ENCODE data around the gene ST6GAL1.

ST6GAL1 gene

GRCh38 chr3:187025254-187025655, 94.9 kb downstream of the ST6GAL1 start:
- in situ Hi-C loops (cut with HindIII; ENCODE audit: low pct_ligation_motif_present, low pct_unique_long_range_greater_than_20kb, low sequenced_read_pairs): no loop called here
- no peak for DNase-seq

DNA sequence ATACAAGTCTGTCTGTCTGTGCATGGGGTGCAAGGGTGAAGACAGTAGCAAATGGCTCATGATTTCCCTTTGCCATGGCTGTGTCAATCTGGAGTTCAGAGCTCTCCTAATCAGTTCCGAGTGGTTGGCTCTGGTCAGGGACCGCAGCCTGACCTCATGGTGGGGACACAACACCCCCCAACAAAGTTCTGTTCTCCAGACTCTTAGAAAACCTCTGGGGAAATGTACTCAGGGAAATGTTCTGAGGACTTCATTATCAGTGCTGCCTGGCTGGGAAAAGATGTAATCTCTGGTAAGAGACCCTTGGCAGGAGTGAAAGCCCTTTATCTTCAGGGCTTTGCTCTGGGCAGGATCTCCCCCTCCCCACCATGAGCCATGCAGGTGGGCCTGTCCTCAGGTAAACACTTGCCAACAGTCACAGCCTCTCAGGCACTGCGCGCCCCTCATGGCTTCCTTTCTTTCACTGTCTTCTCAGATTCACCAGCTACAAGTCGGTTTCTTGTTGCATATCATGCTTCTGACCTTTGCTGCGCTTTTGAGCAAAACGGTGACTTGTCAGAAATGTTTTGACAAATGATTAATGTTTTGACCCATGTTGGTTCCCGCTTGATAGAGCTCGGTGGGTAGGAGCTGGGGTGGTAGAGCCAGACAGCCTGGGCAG, 95.5 kb downstream of the ST6GAL1 start:
- in situ Hi-C loops (cut with HindIII; ENCODE audit: low pct_ligation_motif_present, low pct_unique_long_range_greater_than_20kb, low sequenced_read_pairs): no loop called here
- DNase-seq: no peak

- in situ Hi-C loops (cut with HindIII; ENCODE audit: low pct_ligation_motif_present, low pct_unique_long_range_greater_than_20kb, low sequenced_read_pairs): no loop called here
- no peak for DNase-seq
Measured at GRCh38 chr3:187026317-187026670, 96.0 kb downstream of the ST6GAL1 start.

DNA sequence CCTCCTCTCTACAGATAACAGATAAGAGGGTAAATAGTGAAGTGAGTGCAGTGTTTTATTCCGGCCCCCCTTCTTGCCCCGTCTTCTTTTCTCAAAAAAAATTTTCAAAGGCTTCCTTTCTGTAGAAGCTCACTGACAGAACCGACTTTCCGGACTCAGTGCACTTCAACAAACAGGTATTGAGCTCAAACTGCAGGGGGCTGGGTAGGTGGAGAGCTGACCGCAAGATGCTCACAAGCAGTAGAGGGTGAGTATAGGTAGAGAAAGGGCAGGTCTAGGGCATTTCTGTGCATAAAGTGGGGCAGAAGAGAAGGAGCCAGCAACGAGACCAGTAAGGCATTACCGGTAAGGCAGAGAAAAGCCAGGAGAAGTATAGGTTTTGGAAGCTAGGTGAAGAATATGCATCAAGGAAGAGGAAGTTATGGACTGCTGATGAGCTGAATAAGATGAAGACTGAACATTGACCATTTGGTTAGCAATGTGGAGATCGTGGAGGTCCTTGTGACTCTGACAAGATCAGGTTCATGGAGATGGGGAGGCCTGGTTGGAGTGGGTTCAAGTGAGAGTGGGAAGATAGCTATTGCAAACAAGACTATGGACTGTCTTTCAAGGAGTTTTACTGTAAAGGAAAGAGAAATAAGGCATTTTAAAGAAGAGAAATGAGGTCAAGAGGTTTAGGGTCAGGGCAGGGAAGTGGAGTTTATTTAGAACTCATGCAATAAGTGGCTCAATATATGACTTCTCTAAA, 97.4 kb downstream of the ST6GAL1 start:
- in situ Hi-C loops (cut with HindIII; ENCODE audit: low pct_ligation_motif_present, low pct_unique_long_range_greater_than_20kb, low sequenced_read_pairs): no loop called here
- no peak for DNase-seq

GRCh38 chr3:187031934-187032333, 101.6 kb downstream of the ST6GAL1 start:
- no peak for DNase-seq

DNA sequence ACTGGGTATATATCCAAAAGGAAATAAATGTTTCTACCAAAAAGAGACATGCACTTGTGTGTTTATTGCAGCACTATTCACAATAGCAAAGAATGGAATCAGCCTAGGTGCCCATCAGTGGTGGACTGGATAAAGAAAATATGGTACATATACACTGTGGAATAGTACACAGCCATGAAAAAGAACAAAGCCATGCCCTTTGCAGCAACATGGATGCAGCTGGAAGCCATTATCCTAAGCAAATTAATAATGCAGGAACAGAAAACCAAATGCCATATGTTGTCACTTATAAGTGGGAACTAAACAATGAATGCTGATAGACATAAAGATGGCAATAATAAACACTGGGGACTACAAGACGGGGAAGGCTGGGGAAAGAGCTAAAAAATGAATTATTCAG, 106.1 kb downstream of the ST6GAL1 start:
- DNase-seq: no peak
- in situ Hi-C loops (cut with HindIII; ENCODE audit: low pct_ligation_motif_present, low pct_unique_long_range_greater_than_20kb, low sequenced_read_pairs): no loop called here

More at GRCh38 chr3:187031934-187032333, 101.6 kb downstream of the ST6GAL1 start:
- in situ Hi-C loops (cut with HindIII; ENCODE audit: low pct_ligation_motif_present, low pct_unique_long_range_greater_than_20kb, low sequenced_read_pairs): no loop called here

GRCh38 chr3:187039100-187039722, 108.9 kb downstream of the ST6GAL1 start:
- in situ Hi-C loops (cut with HindIII; ENCODE audit: low pct_ligation_motif_present, low pct_unique_long_range_greater_than_20kb, low sequenced_read_pairs): no loop called here

DNA sequence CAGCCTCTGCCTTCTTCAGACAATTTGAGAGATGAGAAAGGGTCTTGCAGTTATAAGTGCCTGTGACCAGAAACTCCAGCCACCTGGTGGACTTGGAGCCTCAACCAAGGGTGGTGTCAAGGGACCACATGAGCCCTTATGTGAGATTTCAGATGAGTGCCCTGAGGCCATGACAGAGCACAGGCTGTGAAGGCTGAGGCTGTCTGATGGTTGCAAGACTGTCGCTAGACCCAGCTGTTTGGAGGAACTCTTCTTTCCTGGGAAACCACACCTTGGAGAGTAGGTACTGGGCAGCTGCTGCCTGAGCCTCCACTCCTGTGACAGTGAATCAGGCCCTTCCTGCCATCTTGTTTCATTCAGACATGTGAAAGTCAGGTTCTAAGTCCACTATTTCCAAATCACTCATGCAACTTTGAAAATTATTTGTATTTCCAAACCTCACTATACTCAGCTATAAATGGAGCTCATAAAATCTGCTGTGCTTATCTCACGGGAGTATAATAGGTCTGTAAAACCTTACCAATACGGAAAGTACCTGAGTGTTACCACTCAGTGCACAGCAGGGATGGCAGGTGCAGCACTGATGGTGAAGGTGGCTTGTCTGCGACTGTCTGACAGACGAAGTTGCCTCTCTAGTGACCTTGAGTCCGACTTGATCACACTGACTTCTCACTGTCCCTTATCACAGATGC, 109.5 kb downstream of the ST6GAL1 start:
- no peak for DNase-seq
- in situ Hi-C loops (cut with HindIII; ENCODE audit: low pct_ligation_motif_present, low pct_unique_long_range_greater_than_20kb, low sequenced_read_pairs): no loop called here

More at GRCh38 chr3:187039100-187039722, 108.9 kb downstream of the ST6GAL1 start:
- DNase-seq: no peak

DNA sequence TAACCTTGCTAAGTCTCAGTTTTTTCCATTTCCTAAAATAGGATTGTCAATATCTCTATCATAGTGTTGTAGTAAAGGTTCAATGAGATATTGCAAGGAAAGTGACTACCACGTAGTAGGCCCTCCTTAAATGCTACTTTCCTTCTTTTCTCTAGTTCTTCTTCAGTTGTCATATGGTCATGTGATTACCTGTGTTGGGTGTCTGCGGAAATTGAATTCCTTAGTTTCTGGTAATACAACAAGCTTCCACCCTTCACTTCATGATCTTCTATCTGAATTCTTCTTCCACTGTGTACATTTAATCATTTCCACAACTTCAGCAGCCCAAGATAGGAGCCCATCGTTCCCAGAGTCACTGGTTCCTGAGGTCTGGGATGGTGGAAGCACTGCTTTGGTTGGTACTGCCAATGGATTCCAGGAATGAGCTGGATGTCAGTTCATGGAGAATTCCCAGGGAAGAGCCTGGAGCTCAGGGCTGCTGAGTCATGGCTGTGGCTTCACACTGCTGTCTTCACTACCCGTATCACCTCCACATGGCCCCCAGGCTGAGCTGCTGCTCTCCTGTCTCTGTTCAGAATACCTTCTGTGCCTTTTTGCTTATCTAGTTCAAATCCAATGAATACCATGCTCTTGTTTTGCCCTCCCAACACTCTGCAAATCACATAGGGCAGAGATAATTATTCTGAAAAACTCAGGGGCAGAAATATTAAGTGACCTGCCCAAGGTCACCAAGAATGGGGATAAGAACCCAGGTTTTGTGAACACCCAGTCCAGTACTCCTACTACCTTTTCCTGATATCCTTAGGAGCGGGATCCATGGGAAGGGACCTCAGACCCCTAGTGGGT, 110.4 kb downstream of the ST6GAL1 start:
- no peak for DNase-seq
- in situ Hi-C loops (cut with HindIII; ENCODE audit: low pct_ligation_motif_present, low pct_unique_long_range_greater_than_20kb, low sequenced_read_pairs): no loop called here

DNA sequence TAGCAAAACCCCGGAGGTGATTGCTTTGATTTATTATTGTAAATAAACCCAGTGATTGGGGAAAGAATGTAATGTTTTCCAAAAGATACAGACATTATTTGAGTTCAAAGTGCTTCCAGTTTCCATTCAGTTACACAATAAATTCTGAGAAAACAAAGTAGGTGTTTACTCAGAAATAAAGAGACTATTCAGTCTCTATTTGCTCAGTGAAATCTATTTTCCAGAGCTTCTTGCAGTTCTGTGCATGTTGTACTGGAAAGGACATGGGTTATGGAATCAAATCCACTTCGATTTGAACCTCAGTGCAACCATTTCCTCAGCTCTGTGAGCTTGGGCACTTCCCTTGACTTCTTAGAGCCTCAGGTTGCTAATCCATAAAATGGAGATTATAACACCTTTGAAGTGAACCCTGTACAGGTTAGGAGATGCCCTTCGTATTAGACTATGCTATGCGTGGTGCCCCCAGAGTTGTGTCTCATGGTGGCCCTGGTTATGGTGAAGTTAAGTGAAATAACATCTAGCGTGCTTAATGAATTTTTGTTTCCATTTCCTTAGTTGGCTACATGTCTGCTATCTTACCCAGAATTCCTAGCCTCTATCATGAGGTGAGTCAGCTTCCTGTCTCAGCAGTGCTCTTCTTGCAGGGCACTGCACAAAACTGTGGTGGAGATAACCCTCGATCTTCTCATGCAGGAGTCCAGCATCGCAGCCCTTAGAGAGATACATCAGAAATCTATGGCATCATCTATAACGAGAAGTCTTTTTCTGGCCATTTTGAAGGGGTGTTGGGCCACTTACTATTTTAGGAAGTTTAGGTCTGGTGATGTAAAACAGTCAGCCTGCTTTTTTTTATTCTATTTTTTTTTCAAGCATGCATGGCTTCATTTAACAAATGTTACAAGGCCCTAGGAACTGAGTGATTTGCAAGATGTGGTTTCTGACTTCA, 111.3 kb downstream of the ST6GAL1 start:
- DNase-seq: no peak
- in situ Hi-C loops (cut with HindIII; ENCODE audit: low pct_ligation_motif_present, low pct_unique_long_range_greater_than_20kb, low sequenced_read_pairs): no loop called here

DNA sequence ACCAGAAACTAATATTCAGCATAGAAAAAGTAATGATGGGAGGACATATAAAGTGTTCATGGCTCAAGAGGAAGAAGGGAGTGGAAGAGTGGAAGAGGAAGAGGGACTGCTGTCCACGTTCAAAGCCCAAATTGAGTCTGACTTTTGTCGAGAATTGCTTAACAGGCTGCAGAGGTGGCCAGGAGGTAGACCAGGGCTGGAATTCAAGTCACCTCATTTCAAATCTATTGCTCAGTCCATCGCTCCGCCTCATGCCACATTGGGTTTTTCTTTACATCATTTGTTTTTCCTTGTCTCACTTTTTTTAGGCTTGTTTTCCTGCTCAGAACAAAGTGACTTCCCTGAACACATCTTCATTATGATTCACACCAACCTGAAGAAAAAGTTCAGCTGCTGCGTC, 112.0 kb downstream of the ST6GAL1 start:
- in situ Hi-C loops (cut with HindIII; ENCODE audit: low pct_ligation_motif_present, low pct_unique_long_range_greater_than_20kb, low sequenced_read_pairs): no loop called here
- DNase-seq: no peak

DNA sequence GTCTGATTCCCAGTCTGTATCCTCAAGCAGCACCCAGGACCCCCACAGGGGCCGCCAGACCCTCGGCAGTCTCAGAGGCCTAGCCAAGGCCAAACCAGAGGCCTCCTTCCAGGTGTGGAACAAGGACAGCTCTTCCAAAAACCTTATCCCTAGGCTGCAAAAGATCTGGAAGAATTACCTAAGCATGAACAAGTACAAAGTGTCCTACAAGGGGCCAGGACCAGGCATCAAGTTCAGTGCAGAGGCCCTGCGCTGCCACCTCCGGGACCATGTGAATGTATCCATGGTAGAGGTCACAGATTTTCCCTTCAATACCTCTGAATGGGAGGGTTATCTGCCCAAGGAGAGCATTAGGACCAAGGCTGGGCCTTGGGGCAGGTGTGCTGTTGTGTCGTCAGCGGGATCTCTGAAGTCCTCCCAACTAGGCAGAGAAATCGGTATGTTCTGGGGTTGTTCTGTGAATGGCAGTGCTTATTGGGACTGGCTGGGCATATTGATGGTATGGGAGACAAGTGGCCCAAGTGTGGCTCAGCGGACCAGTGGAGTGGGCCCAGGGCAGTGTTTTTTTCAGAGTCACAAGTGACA, 112.6 kb downstream of the ST6GAL1 start:
- no peak for DNase-seq
- in situ Hi-C loops (cut with HindIII; ENCODE audit: low pct_ligation_motif_present, low pct_unique_long_range_greater_than_20kb, low sequenced_read_pairs): no loop called here

GRCh38 chr3:187044206-187044605, 113.9 kb downstream of the ST6GAL1 start:
- DNase-seq: no peak
- in situ Hi-C loops (cut with HindIII; ENCODE audit: low pct_ligation_motif_present, low pct_unique_long_range_greater_than_20kb, low sequenced_read_pairs): no loop called here

DNA sequence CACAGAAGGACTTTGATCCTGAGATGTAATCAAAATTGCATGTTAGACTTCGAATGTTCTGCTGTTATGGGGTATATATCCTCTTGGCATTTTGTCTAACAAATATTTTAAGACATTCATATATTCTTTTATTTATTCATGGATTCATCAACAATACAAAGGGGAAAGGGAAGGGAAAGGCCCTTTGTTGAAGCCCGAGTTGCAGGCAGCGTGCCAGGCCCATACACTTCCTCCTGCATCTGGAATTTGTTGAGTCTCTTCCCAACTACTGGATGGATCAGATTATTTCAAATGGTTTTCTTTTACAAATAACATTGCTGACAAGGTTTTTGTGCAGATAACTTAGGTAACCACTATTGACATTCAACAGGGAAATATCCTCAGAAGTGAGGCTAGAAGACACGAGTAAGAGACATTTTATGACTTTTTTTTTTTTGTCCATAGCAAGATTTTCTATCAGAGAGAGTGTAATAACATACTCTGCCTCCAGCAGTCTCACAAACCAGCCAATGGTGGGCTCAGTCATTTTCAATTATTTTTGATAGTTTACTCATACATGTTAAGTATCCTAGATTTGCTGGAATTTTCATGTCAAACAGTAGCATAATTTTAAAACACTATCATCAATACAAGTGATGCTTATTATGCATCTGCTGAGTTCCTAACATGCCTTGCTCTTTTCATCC, 114.7 kb downstream of the ST6GAL1 start:
- in situ Hi-C loops (cut with HindIII; ENCODE audit: low pct_ligation_motif_present, low pct_unique_long_range_greater_than_20kb, low sequenced_read_pairs): no loop called here
- DNase-seq: no peak

DNA sequence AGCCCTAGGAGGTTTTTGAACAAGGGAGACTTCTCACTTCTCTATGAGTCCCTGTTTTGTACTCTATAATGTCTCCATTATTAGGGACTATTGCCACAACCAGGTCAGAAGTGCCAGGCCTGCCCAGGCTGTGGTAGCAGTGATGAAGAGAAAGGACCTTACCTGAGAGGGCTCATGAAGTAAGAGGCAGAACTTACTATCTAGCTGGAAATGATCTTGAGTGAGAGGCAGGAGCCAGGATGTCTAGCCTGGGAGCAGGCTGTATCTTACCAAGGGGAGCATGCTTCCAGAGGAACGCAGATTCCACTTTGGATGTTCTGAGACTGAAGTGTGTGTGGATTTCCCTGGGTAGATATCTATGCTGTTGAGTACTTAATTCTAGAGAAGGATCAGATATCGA, 115.7 kb downstream of the ST6GAL1 start:
- in situ Hi-C loops (cut with HindIII; ENCODE audit: low pct_ligation_motif_present, low pct_unique_long_range_greater_than_20kb, low sequenced_read_pairs): no loop called here

DNA sequence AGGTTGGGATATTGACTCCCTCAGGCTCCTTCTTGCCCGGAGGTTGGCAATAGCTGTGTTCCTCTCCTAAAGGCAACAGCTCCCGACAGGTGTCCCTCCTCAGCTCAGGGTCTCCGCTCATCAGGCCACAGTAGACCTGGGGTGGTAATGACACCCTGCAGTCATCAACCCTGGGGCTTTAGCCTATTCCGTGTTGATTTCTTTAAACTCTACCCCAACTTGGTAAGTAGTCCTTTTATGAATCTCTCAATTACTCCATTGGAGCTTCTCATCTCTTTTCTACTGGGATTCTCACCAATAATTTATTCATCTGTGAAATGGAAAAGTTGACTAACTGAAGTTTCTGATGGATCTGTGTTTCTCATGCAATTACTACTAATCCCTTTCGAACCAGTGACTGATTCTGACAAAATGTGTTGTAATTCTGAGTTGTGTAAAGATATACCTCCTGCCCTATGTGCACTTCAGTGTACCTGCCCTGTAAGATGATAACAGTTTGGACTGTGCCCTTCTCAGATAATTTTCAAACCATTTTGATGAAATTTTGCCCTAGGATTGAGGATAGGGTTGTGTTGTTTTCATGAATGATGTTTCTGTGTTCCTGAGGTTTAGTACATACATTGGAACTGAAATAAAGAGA, 119.3 kb downstream of the ST6GAL1 start:
- in situ Hi-C loops (cut with HindIII; ENCODE audit: low pct_ligation_motif_present, low pct_unique_long_range_greater_than_20kb, low sequenced_read_pairs): no loop called here
- DNase-seq: no peak

More for the DNA sequence above, 115.7 kb downstream of the ST6GAL1 start:
- no peak for DNase-seq
